GM21381 (cell line): Measurements from ENCODE around the gene CACNA1D.
A peak's percentile ranks its signal among the peaks of the same experiment; 100 is the strongest.

ENCODE experiments used
- ATAC-seq: cut with Tn5 transposase; IDR thresholded peaks from one replicate; pipeline ENCODE4 v1.9.1; 2021; ENCODE audit warnings: mild to moderate bottlenecking, moderate library complexity; ENCODE audit not compliant: unreplicated experiment

Gene CACNA1D

DNA sequence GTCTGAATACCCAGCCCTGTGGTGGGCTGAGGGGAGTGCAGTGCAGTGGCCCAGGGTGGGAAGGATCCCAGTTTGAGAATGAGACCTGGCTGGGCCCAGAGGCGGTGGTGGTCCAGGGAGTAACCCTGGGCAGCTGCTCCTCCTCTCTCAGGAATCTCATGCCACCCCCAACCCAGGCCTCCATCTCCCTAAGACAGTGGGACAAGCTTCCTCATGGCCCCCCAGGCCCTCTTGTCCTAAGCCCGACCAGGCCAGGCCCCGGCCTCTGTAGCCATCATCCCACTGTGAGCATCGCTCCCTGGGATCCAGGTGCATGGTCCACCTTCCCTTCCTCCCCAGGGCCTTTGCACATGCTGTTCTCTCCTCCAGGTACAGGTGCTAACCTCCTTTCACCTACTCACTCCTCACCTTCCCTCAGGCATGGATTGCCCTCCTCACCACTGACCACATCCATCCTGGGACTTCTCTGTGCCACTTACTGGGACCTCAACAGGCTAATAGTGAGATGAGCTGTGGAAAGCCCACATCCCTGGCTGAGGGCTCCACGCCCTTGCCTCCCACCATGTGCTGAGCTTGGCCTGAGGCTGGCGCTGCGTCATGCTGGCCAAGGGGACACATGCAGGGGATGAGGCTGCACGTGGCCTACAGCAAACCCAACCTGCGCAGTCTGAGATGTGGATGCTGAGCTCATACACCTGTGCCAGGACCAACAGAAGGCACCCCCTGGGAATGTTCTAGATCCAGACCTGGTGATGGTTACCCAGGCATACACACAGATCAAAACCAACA is 341.9 kb downstream of the CACNA1D start:
- no peak for ATAC-seq

- no peak for ATAC-seq
Measured at GRCh38 chr3:53837331-53837730, 342.9 kb downstream of the CACNA1D start.

DNA sequence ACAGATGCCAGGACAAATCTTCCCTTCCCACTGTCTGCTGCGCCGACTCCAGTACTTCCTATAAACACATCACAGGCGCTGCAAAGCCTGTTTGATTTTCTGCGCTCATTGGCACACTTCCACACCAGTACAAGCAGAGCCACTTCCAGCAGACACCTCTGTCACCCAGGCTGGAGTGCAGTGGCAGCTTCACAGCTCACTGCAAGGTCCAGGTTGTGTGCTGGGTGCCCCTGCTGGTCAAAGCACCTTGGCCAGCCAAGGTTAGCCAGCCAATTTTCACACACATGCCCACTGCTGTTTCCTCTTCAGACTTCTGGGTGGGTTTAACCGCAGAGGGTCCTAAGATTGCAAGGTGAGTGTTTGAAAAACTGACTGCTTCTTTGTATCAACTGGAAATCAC is 346.9 kb downstream of the CACNA1D start:
- ATAC-seq: no peak

- ATAC-seq: no peak
Measured at GRCh38 chr3:53842436-53843194, 348.2 kb downstream of the CACNA1D start.

DNA sequence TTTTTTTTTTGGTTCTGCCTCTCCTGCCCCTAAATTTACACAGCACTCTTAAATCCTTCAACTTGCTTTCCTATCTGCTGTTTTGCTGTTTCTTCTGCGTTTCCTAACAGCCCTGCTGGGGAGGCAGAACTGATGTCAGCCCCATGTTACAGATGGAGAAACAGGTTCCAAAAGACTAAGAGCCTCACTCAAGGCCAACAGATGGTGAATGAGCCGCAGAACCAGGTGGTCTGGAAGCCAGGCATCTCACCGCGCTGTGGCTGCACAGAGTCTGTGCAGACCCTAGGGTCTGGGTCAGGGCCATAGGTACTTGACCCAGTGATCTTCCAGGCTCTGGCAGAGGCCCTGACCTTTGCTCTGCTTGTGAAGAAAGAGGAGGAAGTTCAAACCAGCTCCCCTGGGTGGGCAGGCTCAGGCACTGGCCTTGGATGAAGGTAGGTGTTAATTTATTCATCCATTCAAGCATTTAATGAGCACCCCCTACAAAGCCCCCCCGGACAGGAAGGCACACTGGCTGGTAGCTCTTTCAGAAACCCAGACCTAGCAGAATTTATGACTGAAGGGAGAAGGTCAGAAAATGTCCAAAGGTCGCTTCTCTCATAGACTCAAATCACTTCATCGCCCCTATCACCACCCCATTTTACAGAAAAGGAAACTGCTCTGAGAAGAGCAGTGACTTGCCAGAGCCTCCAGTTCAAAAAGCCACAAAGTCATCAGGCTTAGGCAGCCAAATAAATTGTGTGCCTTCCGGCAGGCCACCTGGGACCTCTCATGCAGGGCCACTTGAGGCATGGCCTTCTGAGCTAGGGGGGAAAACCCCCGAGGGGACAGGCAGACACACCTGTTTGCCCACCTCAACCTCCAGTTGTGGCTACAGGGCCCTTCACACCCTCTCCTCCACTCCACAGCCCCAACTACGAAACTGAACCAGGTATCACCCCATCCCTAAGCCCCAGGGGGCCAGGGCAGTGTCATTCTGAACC is 349.1 kb downstream of the CACNA1D start:
- no peak for ATAC-seq

DNA sequence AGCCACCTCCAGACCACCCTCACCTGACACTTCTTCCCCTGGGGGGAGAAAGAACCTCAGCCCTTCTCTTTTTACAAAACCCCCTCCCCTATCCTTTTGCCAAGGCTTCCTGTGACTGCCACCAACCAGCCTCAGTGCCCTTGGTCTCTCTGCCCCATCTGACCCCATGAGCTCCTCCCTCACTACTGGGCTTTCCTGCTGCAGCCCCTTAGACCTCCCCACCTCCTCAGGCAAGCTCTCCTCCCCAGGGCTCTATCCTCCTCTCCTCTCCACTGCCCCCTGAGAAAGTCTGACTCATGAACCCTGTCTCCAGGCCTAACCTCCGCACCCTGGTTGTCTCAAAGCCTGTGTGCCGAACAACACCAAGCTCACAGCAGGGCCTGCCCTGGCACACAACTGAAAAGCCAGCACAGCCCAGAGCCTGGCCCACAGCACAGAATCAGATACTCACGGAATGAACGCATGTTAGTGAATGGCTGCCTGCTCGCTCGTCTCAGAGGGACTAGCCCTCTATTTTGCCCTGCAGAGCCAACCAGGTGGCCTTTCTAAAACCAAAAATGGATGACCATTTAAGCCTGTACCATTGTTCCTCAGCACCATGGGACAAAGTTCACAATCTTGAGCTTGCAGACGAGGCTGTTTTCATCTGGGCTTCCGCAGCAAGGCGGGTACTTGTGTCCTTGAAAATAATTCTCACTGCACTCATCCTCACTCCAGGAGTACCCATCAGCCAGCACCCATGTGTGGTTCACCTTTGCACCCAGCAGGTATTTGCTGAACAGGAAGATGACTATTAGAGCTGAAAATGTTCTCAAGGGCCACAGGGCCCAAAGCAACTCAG is 350.1 kb downstream of the CACNA1D start:
- ATAC-seq: no peak

- peak; percentile 15 for ATAC-seq
Measured at GRCh38 chr3:53845103-53845880, 350.9 kb downstream of the CACNA1D start.

DNA sequence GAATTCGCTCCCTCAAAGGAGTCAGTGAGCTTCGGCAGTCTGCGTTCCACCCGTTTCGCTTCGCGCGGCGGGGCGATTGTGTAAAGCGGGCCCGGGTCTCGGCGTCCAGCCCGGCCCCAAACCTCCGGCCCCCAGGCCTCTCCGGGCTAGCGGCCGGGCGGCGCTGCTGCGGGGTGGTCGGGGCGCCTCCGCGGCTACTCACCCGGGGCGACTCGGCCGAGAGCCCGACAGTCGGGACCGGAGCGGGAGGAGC is 351.4 kb downstream of the CACNA1D start:
- no peak for ATAC-seq

- ATAC-seq: peak; percentile 48
Measured at GRCh38 chr3:53846134-53846850, 351.9 kb downstream of the CACNA1D start, which contains the start of the genes CHDH and IL17RB. Gene CHDH (minus strand): TSS chr3:53846419. CDS start chr3:53824008, 22,411 bp downstream. Gene IL17RB (plus strand): TSS chr3:53846568. CDS start chr3:53846589, 21 bp downstream.

- no peak for ATAC-seq
Measured at GRCh38 chr3:53846851-53847155, 352.4 kb downstream of the CACNA1D start.

GRCh38 chr3:53849916-53850315 is 355.5 kb downstream of the CACNA1D start:
- ATAC-seq: no peak

- no peak for ATAC-seq
Measured at GRCh38 chr3:53850895-53851294, 356.5 kb downstream of the CACNA1D start.

DNA sequence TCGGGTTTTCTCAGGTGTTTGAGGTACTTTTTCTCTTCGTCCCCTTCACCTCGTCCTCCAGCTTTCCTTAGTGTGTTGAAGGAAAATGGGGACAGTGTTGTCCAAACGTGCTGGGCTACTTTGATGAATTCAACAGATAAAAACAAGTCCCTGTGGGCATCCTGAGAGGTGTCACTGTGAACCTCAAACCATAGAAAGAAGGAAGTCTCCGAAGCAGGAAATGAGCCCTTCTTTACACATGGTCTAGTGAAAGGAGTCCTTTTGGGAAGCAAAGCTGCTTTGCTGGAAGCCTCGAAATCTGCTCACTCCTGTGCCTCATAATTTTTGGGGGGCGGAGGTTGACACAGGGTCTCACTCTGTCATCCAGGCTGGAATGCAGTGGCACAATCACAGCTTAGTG is 362.6 kb downstream of the CACNA1D start:
- ATAC-seq: no peak

DNA sequence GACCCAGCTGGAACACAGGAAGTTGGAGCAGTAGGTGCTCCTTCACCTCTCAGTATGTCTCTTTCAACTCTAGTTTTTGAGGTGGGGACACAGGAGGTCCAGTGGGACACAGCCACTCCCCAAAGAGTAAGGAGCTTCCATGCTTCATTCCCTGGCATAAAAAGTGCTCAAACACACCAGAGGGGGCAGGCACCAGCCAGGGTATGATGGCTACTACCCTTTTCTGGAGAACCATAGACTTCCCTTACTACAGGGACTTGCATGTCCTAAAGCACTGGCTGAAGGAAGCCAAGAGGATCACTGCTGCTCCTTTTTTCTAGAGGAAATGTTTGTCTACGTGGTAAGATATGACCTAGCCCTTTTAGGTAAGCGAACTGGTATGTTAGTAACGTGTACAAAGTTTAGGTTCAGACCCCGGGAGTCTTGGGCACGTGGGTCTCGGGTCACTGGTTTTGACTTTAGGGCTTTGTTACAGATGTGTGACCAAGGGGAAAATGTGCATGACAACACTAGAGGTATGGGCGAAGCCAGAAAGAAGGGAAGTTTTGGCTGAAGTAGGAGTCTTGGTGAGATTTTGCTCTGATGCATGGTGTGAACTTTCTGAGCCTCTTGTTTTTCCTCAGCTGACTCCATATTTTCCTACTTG is 363.8 kb downstream of the CACNA1D start:
- no peak for ATAC-seq

DNA sequence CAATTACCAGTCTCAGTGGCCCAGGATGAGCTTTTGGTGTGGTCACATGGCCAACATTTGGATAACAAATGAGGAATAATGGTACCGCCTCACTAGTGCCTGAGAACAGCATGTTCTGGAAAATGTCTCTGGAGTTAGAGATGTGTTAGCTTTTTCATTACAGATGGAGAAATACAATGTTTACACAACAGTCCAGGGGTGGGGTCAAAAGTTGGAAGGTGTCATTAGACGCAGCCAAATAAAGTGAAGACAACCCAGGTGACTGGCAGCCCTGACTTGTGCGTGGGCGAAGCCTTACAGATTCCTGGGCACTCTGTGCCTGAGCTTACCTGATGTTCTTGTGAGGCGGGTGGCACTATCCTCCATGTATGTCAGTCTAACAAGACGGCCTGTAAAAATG is 364.8 kb downstream of the CACNA1D start:
- ATAC-seq: no peak

- no peak for ATAC-seq
Measured at GRCh38 chr3:53860196-53860595, 365.8 kb downstream of the CACNA1D start.

DNA sequence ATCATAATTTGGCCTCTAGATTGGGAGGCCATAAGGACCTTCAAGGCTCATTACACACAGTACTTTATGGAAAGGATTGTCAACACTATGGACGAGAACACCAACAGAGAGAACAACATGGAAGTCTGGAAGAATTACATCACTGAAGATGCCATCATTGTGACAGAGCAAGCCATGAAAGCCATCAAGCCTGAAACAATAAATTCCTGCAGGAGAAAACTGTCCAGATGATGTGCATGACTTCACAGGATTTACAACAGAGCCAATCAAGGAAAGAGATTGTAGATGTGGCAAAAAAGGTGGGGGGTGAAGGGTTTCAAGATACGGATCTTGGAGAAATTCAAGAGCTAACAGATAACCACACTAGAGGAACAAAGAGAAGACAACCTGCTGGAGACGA is 367.8 kb downstream of the CACNA1D start:
- ATAC-seq: no peak

- no peak for ATAC-seq
Measured at GRCh38 chr3:53863145-53863544, 368.7 kb downstream of the CACNA1D start.
